Measurements from ENCODE around the gene AP4M1.

AP4M1 gene

GRCh38 chr7:100081535-100082102, 19.8 kb upstream of the AP4M1 start, which contains the start of gene ZNF3:
Gene ZNF3, minus strand, starts transcription at chr7:100081723. Its CDS starts 4,366 bp downstream, at chr7:100077357.
- peak; percentile 100 for DNase-seq
- in situ Hi-C loops (cut with HindIII; ENCODE audit: low pct_ligation_motif_present, low pct_unique_long_range_greater_than_20kb, low sequenced_read_pairs) = no loop called here

- no peak for DNase-seq
- in situ Hi-C loops (cut with HindIII; ENCODE audit: low pct_ligation_motif_present, low pct_unique_long_range_greater_than_20kb, low sequenced_read_pairs) = no loop called here
Measured at GRCh38 chr7:100082978-100083377, 18.5 kb upstream of the AP4M1 start.

GRCh38 chr7:100085515-100085914, 15.9 kb upstream of the AP4M1 start:
- in situ Hi-C loops (cut with HindIII; ENCODE audit: low pct_ligation_motif_present, low pct_unique_long_range_greater_than_20kb, low sequenced_read_pairs) = no loop called here
- DNase-seq = no peak

- in situ Hi-C loops (cut with HindIII; ENCODE audit: low pct_ligation_motif_present, low pct_unique_long_range_greater_than_20kb, low sequenced_read_pairs) = no loop called here
- DNase-seq = peak; percentile 81
Measured at GRCh38 chr7:100087055-100087750, 14.2 kb upstream of the AP4M1 start.

GRCh38 chr7:100088095-100088620, 13.3 kb upstream of the AP4M1 start:
- in situ Hi-C loops (cut with HindIII; ENCODE audit: low pct_ligation_motif_present, low pct_unique_long_range_greater_than_20kb, low sequenced_read_pairs) = no loop called here
- peak; percentile 32 for DNase-seq

GRCh38 chr7:100088621-100089457, 12.6 kb upstream of the AP4M1 start, which contains the start of gene COPS6:
Gene COPS6, plus strand, starts transcription at chr7:100088969. Its CDS starts 22 bp downstream, at chr7:100088991.
- in situ Hi-C loops (cut with HindIII; ENCODE audit: low pct_ligation_motif_present, low pct_unique_long_range_greater_than_20kb, low sequenced_read_pairs) = no loop called here

GRCh38 chr7:100089458-100090196, 11.8 kb upstream of the AP4M1 start:
- in situ Hi-C loops (cut with HindIII; ENCODE audit: low pct_ligation_motif_present, low pct_unique_long_range_greater_than_20kb, low sequenced_read_pairs) = no loop called here

More at GRCh38 chr7:100088621-100089457, 12.6 kb upstream of the AP4M1 start, which contains the start of gene COPS6:
- DNase-seq = peak; percentile 85

GRCh38 chr7:100090527-100091410, 10.7 kb upstream of the AP4M1 start:
- DNase-seq = no peak
- in situ Hi-C loops (cut with HindIII; ENCODE audit: low pct_ligation_motif_present, low pct_unique_long_range_greater_than_20kb, low sequenced_read_pairs) = no loop called here

More at GRCh38 chr7:100089458-100090196, 11.8 kb upstream of the AP4M1 start:
- peak; percentile 44 for DNase-seq

GRCh38 chr7:100091411-100092181, 9.8 kb upstream of the AP4M1 start:
- in situ Hi-C loops (cut with HindIII; ENCODE audit: low pct_ligation_motif_present, low pct_unique_long_range_greater_than_20kb, low sequenced_read_pairs) = no loop called here
- DNase-seq = no peak

- no peak for DNase-seq
- in situ Hi-C loops (cut with HindIII; ENCODE audit: low pct_ligation_motif_present, low pct_unique_long_range_greater_than_20kb, low sequenced_read_pairs) = no loop called here
Measured at GRCh38 chr7:100093054-100093453, 8.4 kb upstream of the AP4M1 start.

GRCh38 chr7:100093498-100093897, 7.9 kb upstream of the AP4M1 start:
- in situ Hi-C loops (cut with HindIII; ENCODE audit: low pct_ligation_motif_present, low pct_unique_long_range_greater_than_20kb, low sequenced_read_pairs) = no loop called here
- DNase-seq = no peak

- in situ Hi-C loops (cut with HindIII; ENCODE audit: low pct_ligation_motif_present, low pct_unique_long_range_greater_than_20kb, low sequenced_read_pairs) = no loop called here
- DNase-seq = no peak
Measured at GRCh38 chr7:100093925-100094486, 7.4 kb upstream of the AP4M1 start.

- DNase-seq = no peak
- in situ Hi-C loops (cut with HindIII; ENCODE audit: low pct_ligation_motif_present, low pct_unique_long_range_greater_than_20kb, low sequenced_read_pairs) = no loop called here
Measured at GRCh38 chr7:100095289-100095688, 6.2 kb upstream of the AP4M1 start.

- in situ Hi-C loops (cut with HindIII; ENCODE audit: low pct_ligation_motif_present, low pct_unique_long_range_greater_than_20kb, low sequenced_read_pairs) = no loop called here
- no peak for DNase-seq
Measured at GRCh38 chr7:100095704-100096103, 5.7 kb upstream of the AP4M1 start.

GRCh38 chr7:100098913-100099312, 2.5 kb upstream of the AP4M1 start:
- DNase-seq = no peak
- in situ Hi-C loops (cut with HindIII; ENCODE audit: low pct_ligation_motif_present, low pct_unique_long_range_greater_than_20kb, low sequenced_read_pairs) = no loop called here

GRCh38 chr7:100099452-100099851, 2.0 kb upstream of the AP4M1 start:
- in situ Hi-C loops (cut with HindIII; ENCODE audit: low pct_ligation_motif_present, low pct_unique_long_range_greater_than_20kb, low sequenced_read_pairs) = no loop called here

More at GRCh38 chr7:100099452-100099851, 2.0 kb upstream of the AP4M1 start:
- DNase-seq = no peak
